GM18868 (cell line): ENCODE data around the gene GABRG2.

Experiments
- ATAC-seq: cut with Tn5 transposase; IDR thresholded peaks from one replicate; pipeline ENCODE4 v1.9.1; 2021; ENCODE audit warnings: mild to moderate bottlenecking, moderate library complexity; ENCODE audit not compliant: unreplicated experiment

Gene GABRG2

DNA sequence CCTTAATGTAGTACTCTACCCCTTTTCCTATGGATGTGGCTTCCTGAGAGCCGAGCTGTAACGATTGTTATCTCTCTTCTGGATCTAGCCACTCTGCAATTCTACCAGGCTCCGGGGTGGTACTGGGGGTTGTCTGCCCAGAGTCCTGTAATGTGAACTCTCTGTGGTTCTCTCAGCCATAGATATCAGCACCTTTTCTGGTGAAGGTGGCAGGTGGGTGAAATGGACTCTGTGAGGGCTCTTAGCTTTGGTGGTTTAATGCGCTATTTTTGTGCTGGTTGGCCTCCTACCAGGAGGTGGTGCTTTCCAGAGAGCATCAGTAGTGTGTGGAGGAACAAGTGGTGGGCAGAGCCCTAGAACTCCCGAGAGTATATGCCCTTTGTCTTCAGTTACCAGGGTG lies 122.1 kb downstream of the GABRG2 start:
- ATAC-seq, result no peak

DNA sequence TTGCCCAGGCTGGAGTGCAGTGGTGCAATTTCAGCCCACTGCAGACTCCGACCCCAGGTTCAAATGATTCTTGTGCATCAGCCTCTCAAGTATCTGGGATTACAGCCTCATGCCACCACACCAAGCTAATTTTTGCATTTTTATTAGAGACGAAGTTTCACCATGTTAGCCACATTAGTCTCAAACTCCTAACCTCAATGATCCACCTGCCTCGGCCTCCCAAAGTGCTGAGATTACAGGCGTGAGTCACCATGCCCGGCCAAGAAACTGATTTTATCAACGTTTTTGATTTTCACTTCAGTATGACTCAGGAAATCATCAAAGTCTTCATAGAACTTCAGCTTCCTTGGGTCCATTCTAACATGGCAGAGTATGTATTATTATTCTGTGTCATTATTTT lies 125.4 kb downstream of the GABRG2 start:
- no peak for ATAC-seq

DNA sequence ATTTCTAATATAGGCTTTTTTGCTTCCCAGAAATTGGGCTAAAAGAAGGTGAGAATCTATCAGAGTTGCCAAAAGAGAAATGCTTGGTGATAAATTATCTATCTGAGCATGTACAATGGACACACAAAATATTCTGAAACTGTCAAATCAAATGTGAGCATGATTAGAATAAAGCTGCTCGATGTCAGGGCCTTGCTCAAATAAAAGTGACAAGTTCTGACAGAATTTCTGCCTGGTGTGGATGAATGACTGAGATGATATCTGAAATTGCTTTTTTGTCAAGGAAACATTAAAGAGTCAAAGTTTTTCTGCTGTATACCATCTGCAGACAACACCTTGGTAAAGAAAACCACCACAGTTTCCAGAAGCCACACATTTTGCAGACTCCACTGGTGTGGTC lies 128.8 kb downstream of the GABRG2 start:
- ATAC-seq, result no peak

DNA sequence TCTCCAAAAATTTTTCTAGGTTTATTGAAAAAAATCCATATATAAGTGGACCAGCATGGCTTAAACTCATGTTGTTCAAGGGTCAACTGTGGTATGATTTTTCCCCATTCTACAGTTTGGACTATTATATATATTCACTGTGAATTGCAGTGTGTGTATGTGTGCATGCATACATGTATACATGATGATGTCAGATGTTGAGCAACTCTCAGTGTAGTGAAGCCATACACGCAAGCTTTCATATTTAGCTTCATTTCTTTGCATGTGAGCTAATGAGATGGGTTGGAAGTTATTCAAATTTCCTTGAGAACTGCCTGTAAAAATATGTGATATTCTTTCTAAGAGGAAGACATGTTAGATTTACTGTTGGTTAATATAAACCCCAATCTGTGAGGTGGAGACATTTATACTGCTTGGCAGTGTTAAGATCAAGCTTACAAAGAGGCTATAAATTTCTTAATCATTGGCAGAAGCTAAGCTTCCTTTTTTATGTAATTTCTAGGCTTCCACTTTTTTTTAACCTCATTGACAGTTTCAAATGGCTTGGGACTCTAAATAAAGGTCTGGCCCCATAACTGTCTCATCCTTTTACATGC lies 134.8 kb downstream of the GABRG2 start:
- no peak for ATAC-seq
